HG03280 (cell line): ENCODE results near the gene GRM4.
"Not testable (repeated sequence)": the region's sequence is repeated elsewhere in the genome, so short reads cannot be mapped to it uniquely, and the experiment has no call there.

Source experiments
- ATAC-seq: cut with Tn5 transposase; IDR thresholded peaks from one replicate; pipeline ENCODE4 v1.9.1; 2021; ENCODE audit warnings: mild to moderate bottlenecking, moderate library complexity; ENCODE audit not compliant: unreplicated experiment

Gene GRM4

GRCh38 chr6:34047913-34048867 is 97.7 kb downstream of the GRM4 start:
- ATAC-seq: no peak

- ATAC-seq: no peak
Measured at GRCh38 chr6:34046617-34047016, 99.3 kb downstream of the GRM4 start.

DNA sequence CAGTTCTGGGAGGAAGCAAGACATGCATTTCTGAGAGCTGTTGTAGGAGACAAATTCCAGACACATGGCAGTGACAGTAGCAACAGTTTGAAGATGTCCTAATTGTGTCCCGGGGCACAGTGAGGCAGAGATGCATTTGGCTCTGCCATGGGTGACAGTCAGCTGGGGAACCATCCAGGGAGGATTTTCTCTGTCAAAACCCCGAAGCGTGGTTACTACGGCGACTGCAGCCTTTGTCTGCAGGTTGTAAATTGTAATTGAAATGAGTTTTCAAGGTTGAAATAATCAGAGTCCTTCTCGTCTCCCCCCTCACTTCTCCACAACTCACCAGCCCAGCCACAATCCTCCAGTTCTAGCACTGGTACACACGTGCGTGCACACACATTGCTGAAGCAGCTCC is 100.1 kb downstream of the GRM4 start:
- no peak for ATAC-seq

GRCh38 chr6:34044945-34045595 is 100.8 kb downstream of the GRM4 start:
- no peak for ATAC-seq

DNA sequence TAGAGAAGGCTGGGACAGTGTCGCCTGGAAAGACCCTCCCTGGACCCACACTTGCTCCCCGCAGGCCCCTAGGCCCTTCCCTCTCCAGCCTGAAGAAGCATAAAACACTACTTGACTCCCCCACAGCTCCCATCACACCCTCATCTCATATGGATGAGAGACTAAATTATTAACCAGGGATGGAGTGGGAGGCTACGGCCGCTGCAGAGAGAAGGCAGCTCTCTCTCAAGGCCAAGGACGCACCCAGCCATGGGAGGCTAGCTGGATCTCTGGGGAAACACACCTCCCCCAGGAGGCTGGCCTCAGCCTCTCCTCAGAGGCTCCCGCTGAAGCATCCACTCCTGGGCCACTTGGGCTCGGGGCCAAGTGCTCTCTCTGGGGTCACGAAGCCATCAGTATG is 102.5 kb downstream of the GRM4 start:
- ATAC-seq: no peak

GRCh38 chr6:34041998-34042397 is 103.9 kb downstream of the GRM4 start:
- ATAC-seq: not testable (repeated sequence)

- no peak for ATAC-seq
Measured at GRCh38 chr6:34041385-34041784, 104.5 kb downstream of the GRM4 start.

GRCh38 chr6:34039943-34040342 is 105.9 kb downstream of the GRM4 start:
- ATAC-seq: no peak

DNA sequence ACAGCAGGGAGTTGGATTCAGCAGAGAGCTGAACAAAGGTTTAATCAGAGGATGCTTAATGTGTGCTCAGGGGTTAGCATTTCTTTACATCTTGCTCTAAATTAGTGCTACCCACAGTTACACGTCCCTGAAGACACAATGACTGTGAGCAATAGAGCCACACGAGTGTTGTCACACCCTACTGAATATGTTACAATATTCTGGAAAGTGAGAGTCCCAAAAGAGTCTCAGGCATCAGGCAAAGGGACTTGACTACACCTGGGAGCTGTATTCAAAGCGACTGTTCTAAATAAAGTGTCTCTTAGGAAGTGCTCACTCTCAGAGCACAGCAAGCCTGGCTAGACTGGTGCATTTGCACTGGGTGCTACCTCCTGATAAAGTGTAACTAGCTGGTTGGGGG is 108.7 kb downstream of the GRM4 start:
- ATAC-seq: no peak

DNA sequence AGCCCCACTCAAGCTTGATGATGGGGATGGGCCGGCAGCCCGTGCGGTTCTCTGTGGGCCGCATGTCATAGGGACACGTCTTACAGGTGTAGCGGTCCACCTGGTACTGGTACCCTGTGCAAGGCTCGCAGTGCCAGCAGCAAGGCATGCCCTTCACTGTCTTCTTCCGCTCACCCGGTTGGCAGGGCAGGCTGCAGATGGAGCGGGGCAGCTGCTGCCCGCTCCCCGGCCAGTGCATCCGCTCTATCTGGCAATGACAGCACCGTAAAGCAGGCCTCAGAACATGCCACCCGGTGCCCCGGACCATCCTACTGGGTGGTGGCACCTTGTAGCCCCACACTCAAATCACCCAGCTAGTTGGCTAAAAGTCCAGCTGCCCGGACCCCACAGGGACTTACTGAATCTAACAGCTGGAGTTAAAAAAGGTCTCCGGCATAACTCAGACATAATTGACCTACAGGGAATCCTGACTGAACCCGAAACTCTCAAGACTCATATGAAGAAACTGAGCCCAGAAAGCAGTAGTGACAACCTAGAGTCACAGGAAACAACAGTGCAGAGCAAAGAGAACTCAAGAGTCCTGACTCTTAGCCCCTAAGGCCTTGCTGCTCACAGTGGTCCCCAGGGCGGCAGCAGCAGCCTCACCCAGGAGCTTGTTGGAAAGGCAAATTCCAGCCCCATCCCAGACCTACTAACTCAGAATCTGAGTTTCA is 109.4 kb downstream of the GRM4 start:
- ATAC-seq: no peak

DNA sequence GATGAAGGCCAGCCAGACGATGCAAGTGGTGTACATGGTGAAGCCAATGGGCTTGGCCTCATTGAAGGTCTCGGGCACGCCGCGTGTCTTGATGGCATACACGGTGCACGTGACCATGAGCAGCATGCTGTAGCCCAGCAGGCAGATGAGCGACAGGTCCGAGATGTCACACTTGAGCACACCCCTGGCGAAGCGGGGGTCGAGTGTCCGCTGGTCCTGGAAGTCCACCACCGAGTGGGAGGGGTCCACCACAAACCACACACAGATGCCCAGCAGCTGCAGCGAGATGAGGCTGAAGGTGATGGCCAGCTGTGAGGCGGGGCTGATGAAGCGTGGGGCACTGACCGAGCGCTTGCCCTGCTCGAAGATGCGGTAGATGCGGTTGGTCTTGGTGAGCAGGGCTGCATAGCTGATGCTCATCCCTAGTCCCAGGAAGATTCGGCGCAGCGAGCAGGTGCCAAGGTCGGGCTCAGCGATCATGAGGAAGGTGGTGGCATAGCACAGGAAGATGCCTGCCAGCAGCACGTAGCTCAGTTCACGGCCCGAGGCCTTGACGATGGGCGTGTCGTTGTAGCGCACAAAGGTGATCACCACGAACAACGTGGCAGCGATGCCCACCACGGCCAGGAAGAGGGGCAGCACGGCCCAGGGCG is 110.1 kb downstream of the GRM4 start:
- no peak for ATAC-seq

DNA sequence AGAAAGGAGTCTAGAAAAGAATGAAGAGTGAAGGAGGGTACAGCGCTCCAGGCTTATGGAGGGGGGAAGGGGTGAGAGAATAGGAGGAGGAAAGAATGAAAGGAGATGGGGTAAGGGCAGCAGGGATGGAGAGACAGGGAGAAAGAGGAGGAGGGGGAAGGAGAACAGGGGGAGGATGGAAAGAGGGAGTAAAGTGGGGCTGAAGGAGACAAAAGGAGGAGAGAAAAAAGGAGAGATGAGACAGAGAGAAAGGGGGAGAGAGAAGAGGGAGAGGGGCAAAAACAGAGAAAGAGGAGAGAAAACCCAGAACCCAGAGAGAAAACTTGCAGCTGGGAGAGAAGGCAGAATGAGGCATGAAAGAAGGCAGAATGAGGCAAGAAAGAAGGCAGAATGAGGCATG is 110.7 kb downstream of the GRM4 start:
- no peak for ATAC-seq

DNA sequence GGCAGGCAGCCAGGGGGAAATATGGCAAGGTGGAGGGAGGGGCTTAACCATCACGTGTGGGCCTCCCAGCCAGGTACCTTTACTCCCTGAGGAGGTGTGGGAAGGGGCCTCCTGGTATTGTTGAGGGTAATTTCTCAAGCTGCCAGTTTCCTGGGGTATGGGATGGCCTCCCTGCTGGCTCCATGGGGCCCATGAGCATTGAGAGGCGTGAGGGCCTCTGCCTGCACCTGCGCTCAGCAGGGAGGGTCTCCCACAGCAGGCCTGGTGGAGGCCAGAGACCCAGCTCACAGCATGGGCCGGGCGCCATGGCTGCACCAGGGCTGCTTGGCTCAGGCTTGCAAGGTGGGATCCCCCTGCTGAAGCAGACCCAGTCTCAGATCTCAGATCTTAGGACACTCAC is 113.0 kb downstream of the GRM4 start:
- ATAC-seq: no peak

DNA sequence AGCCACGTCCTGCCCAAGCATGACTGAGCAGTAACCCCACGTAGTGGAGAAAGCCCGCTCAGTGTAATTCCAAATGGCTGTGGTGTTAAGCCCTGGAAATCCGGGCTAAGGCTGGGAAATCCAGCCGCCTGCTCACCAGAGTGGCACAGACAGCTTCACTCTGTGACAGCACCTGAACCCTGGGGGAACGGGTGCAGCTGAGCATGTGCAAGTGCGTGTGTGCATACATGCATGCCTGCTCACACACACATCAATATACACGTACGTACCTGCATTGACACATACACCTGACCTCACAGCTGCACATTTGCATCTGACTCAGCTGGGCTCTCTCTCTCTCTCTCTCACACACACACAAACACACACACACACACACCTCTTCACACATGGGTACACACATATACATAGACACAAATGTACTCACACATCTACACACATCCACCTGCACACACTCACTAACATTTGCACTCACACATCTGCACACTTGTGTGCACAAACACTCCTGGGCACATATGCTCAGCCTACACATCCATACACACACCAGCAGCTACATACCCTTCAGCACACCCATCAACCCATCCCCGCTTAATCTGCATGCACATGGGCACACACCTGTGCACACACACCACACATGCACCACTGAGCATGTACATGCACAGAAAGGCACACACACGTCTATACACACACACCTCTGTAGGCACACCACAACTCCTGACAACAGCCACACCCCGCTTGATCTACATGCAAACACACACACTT is 114.1 kb downstream of the GRM4 start:
- ATAC-seq: no peak

DNA sequence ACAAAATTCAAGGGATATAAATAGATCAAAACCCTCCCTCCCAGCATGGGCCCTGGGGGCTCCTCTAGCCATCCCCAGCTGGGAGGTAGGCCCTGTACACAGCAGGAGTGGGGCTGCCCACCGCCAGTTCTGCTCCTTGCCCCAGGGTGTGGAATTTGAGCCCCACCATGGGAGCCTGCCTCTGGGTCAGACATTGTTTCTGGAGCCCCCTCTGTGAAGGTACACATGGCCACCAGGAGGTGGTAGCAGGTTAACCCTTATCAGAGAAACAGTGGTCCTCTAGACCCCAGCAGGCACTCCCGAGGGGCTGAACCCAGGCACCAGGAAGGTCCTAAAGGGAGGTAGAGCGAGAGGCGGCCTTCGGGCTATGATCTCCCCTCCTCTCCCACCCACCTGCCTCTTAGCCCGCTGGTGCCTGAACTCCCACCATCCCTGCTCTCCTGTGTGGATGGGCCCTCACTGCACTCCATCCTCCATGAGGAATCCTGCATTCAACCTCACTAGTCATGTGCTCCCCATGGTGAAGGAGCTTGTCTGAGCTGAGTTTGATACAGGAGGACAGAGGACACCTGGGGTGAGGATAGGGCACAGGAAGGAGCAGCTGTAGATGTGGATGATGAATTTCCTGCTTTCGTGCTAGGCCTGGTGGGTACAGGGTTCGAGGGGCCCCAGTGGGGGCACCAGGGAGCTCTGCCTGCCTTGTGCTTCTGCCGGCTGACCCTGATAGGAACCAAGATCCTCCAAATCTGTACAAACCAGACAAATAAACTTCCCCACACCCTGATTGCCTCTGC is 114.9 kb downstream of the GRM4 start:
- no peak for ATAC-seq

- ATAC-seq: no peak
Measured at GRCh38 chr6:34029489-34030280, 116.2 kb downstream of the GRM4 start.

GRCh38 chr6:34028691-34029360 is 117.1 kb downstream of the GRM4 start:
- ATAC-seq: no peak

DNA sequence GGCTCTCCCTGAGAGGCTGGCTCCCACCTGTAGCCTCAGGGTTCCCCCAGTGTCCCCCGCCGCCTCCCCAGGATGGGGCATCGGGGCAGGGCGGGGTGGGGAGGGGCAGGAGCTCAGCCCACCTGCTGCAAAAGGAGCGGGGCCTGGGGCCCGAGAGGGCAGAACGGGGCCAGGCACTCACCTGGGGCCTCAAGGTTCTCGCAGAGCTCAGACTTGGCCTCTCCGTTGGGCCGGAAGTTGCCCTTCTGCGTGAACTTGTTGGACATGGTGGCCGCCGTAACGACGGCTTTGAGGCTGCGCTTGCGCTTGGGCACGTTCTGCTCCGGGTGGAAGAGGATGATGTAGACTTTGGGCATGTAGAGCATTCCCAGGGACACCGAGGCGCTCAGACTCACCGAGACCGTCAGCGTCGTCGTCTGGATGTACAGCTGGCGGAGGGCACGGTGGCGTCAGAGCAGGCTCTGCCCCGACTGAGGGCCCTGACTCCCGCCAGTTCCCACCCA is 117.9 kb downstream of the GRM4 start:
- ATAC-seq: no peak
